Thyroid gland (tissue), 4 donors: ENCODE data around the gene PRMT3.

Source experiments
- CTCF ChIP-seq, 6 experiments: fragments of 200-600 bp in 3 of 6; fragments of 450-650 bp in 3 of 6; sonication (generic) in 3 of 6; IDR thresholded peaks; one replicate each; pipeline ENCODE4 v1.5.1; 2016 to 2019; ENCODE audit warnings: antibody characterized with exemption in 6 of 6, mild to moderate bottlenecking in 2 of 6, inconsistent platforms in 1 of 6, moderate library complexity in 1 of 6
- POLR2A ChIP-seq, 2 donors: fragments of 450-650 bp; IDR thresholded peaks; one replicate each; pipeline ENCODE4 v1.6.1; 2017; ENCODE audit warnings: antibody characterized with exemption in 2 of 2, mild to moderate bottlenecking in 2 of 2, moderate library complexity in 1 of 2

GRCh38 chr11:20351136-20351535 is 36.4 kb upstream of the PRMT3 start:
- no peak for TF ChIP-seq CTCF (IDR thresholded peaks at IDR 0.05)
- no peak for TF ChIP-seq POLR2A (IDR thresholded peaks at IDR 0.05)
